IMR-90 (cell line): Measurements from ENCODE around the gene TMEM53. TPM values are rescaled to one million over a fixed set of nuclear protein-coding genes. Genes with fewer than 3 reads are reported as not detected.
A peak's percentile ranks its signal among the peaks of the same experiment; 100 is the strongest.

ENCODE experiments used
- ATAC-seq: fragments of 200-7000 bp; cut with Tn5 transposase; 2 replicates; pipeline ENCODE4 v1.9.1; 2020; ENCODE audit warnings: low read depth, mild to moderate bottlenecking, moderate library complexity
- BruUV-seq: library from RNA; stranded (reverse); fragments of 400-500 nt; replicated peaks from 2 replicates; lab custom pipeline; 2021; lab: Mats Ljungman, UMichigan
- CTCF ChIA-PET: fragments of 300-600 bp; formaldehyde crosslinking; extraction: SDS; loops from one replicate; lab custom pipeline; 2021; ENCODE audit warnings: antibody characterized with exemption; lab: Yijun Ruan, JAX
- POLR2A ChIA-PET: fragments of 300-600 bp; sonication (Branson Sonifier 250); formaldehyde crosslinking; loops from one replicate; lab custom pipeline; 2022; ENCODE audit warnings: antibody characterized with exemption; ENCODE audit not compliant: unreplicated experiment; lab: Charles Lee
- DNase-seq: peaks from one replicate; pipeline ENCODE4 v3.0.0; 2013
- H2AFZ ChIP-seq: replicated peaks from 2 replicates; pipeline ENCODE3; 2013; ENCODE audit warnings: low read length, mild to moderate bottlenecking; ENCODE audit not compliant: poor library complexity
- H2AK5ac ChIP-seq: 2 replicates; pipeline ENCODE4 v1.6.1; 2013; ENCODE audit warnings: low read depth, low read length, inconsistent platforms
- H2AK9ac ChIP-seq: replicated peaks from 2 replicates; pipeline ENCODE3; 2013; ENCODE audit warnings: mild to moderate bottlenecking, low read depth, low read length, moderate library complexity; ENCODE audit not compliant: poor library complexity
- H2BK120ac ChIP-seq: 2 replicates; pipeline ENCODE4 v1.6.1; 2013; ENCODE audit warnings: low read depth, low read length, inconsistent platforms
- H2BK15ac ChIP-seq: 3 replicates; pipeline ENCODE4 v1.6.1; 2013; ENCODE audit warnings: low read depth, low read length, inconsistent platforms
- H2BK20ac ChIP-seq: 2 replicates; pipeline ENCODE4 v1.6.1; 2013; ENCODE audit warnings: low read depth, mild to moderate bottlenecking, inconsistent platforms, low read length, moderate library complexity
- H2BK5ac ChIP-seq: 2 replicates; pipeline ENCODE4 v1.6.1; 2013; ENCODE audit warnings: mild to moderate bottlenecking, low read depth, low read length, inconsistent platforms; ENCODE audit not compliant: poor library complexity, severe bottlenecking
- H3K14ac ChIP-seq: replicated peaks from 2 replicates; pipeline ENCODE4 v1.6.1; 2013; ENCODE audit warnings: low read depth, low read length, inconsistent platforms
- H3K18ac ChIP-seq: 2 replicates; pipeline ENCODE4 v1.6.1; 2013; ENCODE audit warnings: low read depth, low read length, control low read depth
- H3K23ac ChIP-seq: 2 replicates; pipeline ENCODE4 v1.6.1; 2013; ENCODE audit warnings: low read depth, low read length, inconsistent platforms
- H3K27ac ChIP-seq: 2 replicates; pipeline ENCODE4 v1.5.1; 2013; ENCODE audit warnings: mild to moderate bottlenecking, control low read depth, low read length; ENCODE audit not compliant: insufficient read depth
- H3K27me3 ChIP-seq: 2 replicates; pipeline ENCODE4 v1.6.1; 2013; ENCODE audit warnings: low read length; ENCODE audit not compliant: control insufficient read depth, insufficient read depth
- H3K36me3 ChIP-seq: 2 replicates; pipeline ENCODE4 v1.6.1; 2013; ENCODE audit warnings: low read length, mixed read lengths; ENCODE audit not compliant: control insufficient read depth, insufficient read depth
- H3K4ac ChIP-seq: 2 replicates; pipeline ENCODE4 v1.6.1; 2013; ENCODE audit warnings: low read depth, low read length, inconsistent platforms
- H3K4me1 ChIP-seq: 2 replicates; pipeline ENCODE4 v1.6.1; 2013; ENCODE audit warnings: low read length, mixed read lengths; ENCODE audit not compliant: control insufficient read depth, insufficient read depth
- H3K4me2 ChIP-seq: 2 replicates; pipeline ENCODE4 v1.6.1; 2013; ENCODE audit warnings: low read depth, mild to moderate bottlenecking, control low read depth, low read length, moderate library complexity
- H3K4me3 ChIP-seq: 2 replicates; pipeline ENCODE4 v1.5.1; 2013; ENCODE audit warnings: low read depth, mild to moderate bottlenecking, control low read depth, low read length, moderate library complexity; ENCODE audit not compliant: insufficient read depth
- H3K56ac ChIP-seq: 2 replicates; pipeline ENCODE4 v1.6.1; 2013; ENCODE audit warnings: low read length, inconsistent platforms; ENCODE audit not compliant: insufficient read depth; ENCODE audit errors: extremely low read depth
- H3K79me1 ChIP-seq, 2 experiments: 2 replicates each; pipeline ENCODE4 v1.6.1; 2013; ENCODE audit warnings: low read length in 2 of 2, inconsistent platforms in 1 of 2, low read depth in 1 of 2
- H3K9ac ChIP-seq: 2 replicates; pipeline ENCODE4 v1.6.1; 2013; ENCODE audit warnings: low read depth, low read length, control low read depth
- H3K9me1 ChIP-seq: 2 replicates; pipeline ENCODE4 v1.6.1; 2013; ENCODE audit warnings: low read length, inconsistent platforms; ENCODE audit not compliant: insufficient read depth
- H3K9me3 ChIP-seq: 2 replicates; pipeline ENCODE4 v1.6.1; 2013; ENCODE audit warnings: low read length; ENCODE audit not compliant: control insufficient read depth, insufficient read depth
- H4K20me1 ChIP-seq: 2 replicates; pipeline ENCODE4 v1.6.1; 2013; ENCODE audit warnings: low read length, inconsistent platforms; ENCODE audit not compliant: insufficient read depth
- H4K5ac ChIP-seq: 2 replicates; pipeline ENCODE4 v1.6.1; 2013; ENCODE audit warnings: mild to moderate bottlenecking, low read depth, low read length, control low read depth
- H4K8ac ChIP-seq, 2 experiments: 2 replicates each; pipeline ENCODE4 v1.6.1; 2013; ENCODE audit warnings: low read depth in 2 of 2, low read length in 2 of 2, control low read depth in 1 of 2, inconsistent platforms in 1 of 2
- H4K91ac ChIP-seq: 2 replicates; pipeline ENCODE4 v1.6.1; 2013; ENCODE audit warnings: low read depth, low read length, inconsistent platforms; ENCODE audit not compliant: insufficient read depth
- BHLHE40 ChIP-seq: fragments of 150-350 bp; IDR thresholded peaks from 2 replicates; pipeline ENCODE4 v1.6.1; 2016; ENCODE audit warnings: mild to moderate bottlenecking, low read depth, low read length
- CEBPB ChIP-seq: IDR thresholded peaks from 2 replicates; pipeline ENCODE4 v1.6.1; 2012; ENCODE audit warnings: low read depth, low read length, improper control_type of control experiment
- CHD1 ChIP-seq: IDR thresholded peaks from 2 replicates; pipeline ENCODE4 v1.6.1; 2012; ENCODE audit warnings: low read depth, low read length, improper control_type of control experiment
- FOS ChIP-seq: fragments of 150-350 bp; IDR thresholded peaks from 2 replicates; pipeline ENCODE4 v1.6.1; 2016; ENCODE audit warnings: low read depth, low read length
- MAFK ChIP-seq: IDR thresholded peaks from 2 replicates; pipeline ENCODE4 v1.6.1; 2012; ENCODE audit warnings: low read depth, low read length, improper control_type of control experiment
- MAZ ChIP-seq: IDR thresholded peaks from 2 replicates; pipeline ENCODE4 v1.6.1; 2012; ENCODE audit warnings: low read depth, mild to moderate bottlenecking, low read length, improper control_type of control experiment, moderate library complexity, borderline replicate concordance
- MXI1 ChIP-seq: IDR thresholded peaks from 2 replicates; pipeline ENCODE4 v1.6.1; 2012; ENCODE audit warnings: low read depth, mild to moderate bottlenecking, low read length, moderate library complexity, borderline replicate concordance
- NFE2L2 ChIP-seq: fragments of 150-350 bp; IDR thresholded peaks from 2 replicates; pipeline ENCODE4 v1.6.1; 2016; ENCODE audit warnings: low read depth, mild to moderate bottlenecking, low read length
- POLR2A ChIP-seq: IDR thresholded peaks from 2 replicates; pipeline ENCODE4 v1.6.1; 2012; ENCODE audit warnings: mild to moderate bottlenecking, low read depth, low read length
- RAD21 ChIP-seq: IDR thresholded peaks from 2 replicates; pipeline ENCODE4 v1.6.1; 2012; ENCODE audit warnings: low read length, improper control_type of control experiment
- RCOR1 ChIP-seq: IDR thresholded peaks from 2 replicates; pipeline ENCODE4 v1.6.1; 2012; ENCODE audit warnings: mild to moderate bottlenecking, low read length, improper control_type of control experiment; ENCODE audit not compliant: insufficient replicate concordance
- RFX5 ChIP-seq: IDR thresholded peaks from 2 replicates; pipeline ENCODE4 v1.8.0; 2012; ENCODE audit warnings: low read depth, mild to moderate bottlenecking, low read length, moderate library complexity
- SMC3 ChIP-seq: fragments of 150-350 bp; IDR thresholded peaks from 2 replicates; pipeline ENCODE4 v1.6.1; 2016; ENCODE audit warnings: low read depth, mild to moderate bottlenecking, antibody characterized with exemption, low read length, moderate library complexity
- WGBS, 2 experiments: methylation state at CpG; one replicate each; pipeline versions ENCODE4 v1.1.5 to v1.1.7; 2013; ENCODE audit warnings: missing lambda C conversion rate in 2 of 2; ENCODE audit not compliant: insufficient read length in 1 of 2; ENCODE audit errors: extremely low coverage in 2 of 2; 5-methylcytosine and 5-hydroxymethylcytosine counted together
- dilution Hi-C: fragments of 300-500 bp; cut with HindIII; formaldehyde crosslinking; loops from one replicate; pipeline ENCODE4 v1.14.3; 2018; ENCODE audit warnings: low sequenced_read_pairs; ENCODE audit not compliant: unreplicated experiment
- in situ Hi-C: fragments of 300-500 bp; cut with MboI; formaldehyde crosslinking; loops from 3 replicates; pipeline ENCODE4 v1.14.3; 2019; ENCODE audit warnings: low sequenced_read_pairs, inconsistent platforms, mixed read lengths
- intact Hi-C: fragments of 100-400 bp; cut with micrococcal nuclease; formaldehyde crosslinking; loops from 2 replicates; pipeline ENCODE4 v1.10.0; 2022
- polyA plus RNA-seq, 3 experiments: library from polyadenylated mRNA; depleted of rRNA; stranded (reverse); fragments of >200 nt; gene quantifications; 2 replicates each; pipeline ENCODE4 v1.2.3, GENCODE V29; 2012; ENCODE audit warnings: low replicate concordance in 1 of 3
- total RNA-seq: library from RNA; depleted of rRNA; stranded (reverse); fragments of >200 nt; gene quantifications from 2 replicates; pipeline ENCODE4 v1.2.3, GENCODE V29; 2012
- TF ChIP-seq, protein P1 (sequence below): conservative IDR thresholded peaks from 2 replicates; pipeline ENCODE4 v1.5.1; 2012; ENCODE audit warnings: mild to moderate bottlenecking, low read depth, low read length, improper control_type of control experiment
- TF ChIP-seq, protein P2 (sequence below): fragments of 150-350 bp; IDR thresholded peaks from 2 replicates; pipeline ENCODE4 v1.6.1; 2017; ENCODE audit warnings: mild to moderate bottlenecking, antibody characterized with exemption, low read length, low read depth
- TF ChIP-seq, protein P3 (sequence below): fragments of 150-350 bp; IDR thresholded peaks from 2 replicates; pipeline ENCODE4 v1.6.1; 2016; ENCODE audit warnings: low read depth, mild to moderate bottlenecking, low read length, moderate library complexity, borderline replicate concordance

TMEM53 gene
- total and polyA plus RNA-seq, 2 of the 4 experiments (the other 2 are of a cell fraction): 2.7 to 6.3 TPM

DNA sequence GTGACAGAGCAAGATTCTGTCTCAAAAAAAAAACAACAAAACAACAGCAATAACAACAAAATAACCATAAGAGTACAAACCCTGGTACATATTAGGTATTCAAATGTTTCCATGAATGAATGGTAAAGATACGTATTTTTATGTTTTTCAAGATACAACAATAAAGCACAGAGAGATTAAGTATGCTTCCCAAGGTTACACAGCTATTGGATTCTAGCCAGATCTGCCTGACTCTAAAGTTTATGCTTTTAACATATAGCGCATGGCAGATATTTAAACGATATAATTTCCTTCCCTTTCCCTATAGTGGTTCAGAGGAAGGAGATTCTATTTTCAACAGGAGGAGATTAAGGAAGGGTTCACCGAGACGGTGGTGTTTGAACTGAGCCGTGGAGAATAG, 31.2 kb upstream of the TMEM53 start:
- Histone ChIP-seq H3K4me3 (no peak overlapping the region), H4K91ac (no peak overlapping the region), H3K36me3 (no peaks in the 10 kb centered on the region), H3K9ac (no peak overlapping the region), H2AK9ac (peak overlapping the region; percentile 15), H2BK20ac (no peak overlapping the region), H3K27ac (no peak overlapping the region), H3K18ac (no peak overlapping the region), H2BK15ac (no peak overlapping the region), H3K9me1 (peaks cover 17% of the 10 kb centered on the region), H2AFZ (peak overlapping the region; percentile 63), H3K23ac (no peak overlapping the region), H3K56ac (no peak overlapping the region), H3K27me3 (no peaks in the 10 kb centered on the region), H3K4me1 (peaks cover 8% of the 10 kb centered on the region), H3K14ac (no peak overlapping the region), H4K20me1 (no peaks in the 10 kb centered on the region), H3K4ac (no peak overlapping the region), H3K4me2 (no peak overlapping the region), H3K79me1 (no peaks in the 10 kb centered on the region), H2AK5ac (no peak overlapping the region), H4K5ac (no peak overlapping the region), H4K8ac (no peak overlapping the region), H2BK5ac (no peak overlapping the region), H3K9me3 (no peaks in the 10 kb centered on the region), H2BK120ac (no peak overlapping the region)
- ATAC-seq (no peak), DNase-seq (no peak)
- WGBS, 2 experiments: 87 to 100% methylated on average over 1 to 3 of the region's 6 CpGs
- in situ Hi-C loops: no loop called here
- intact Hi-C loops: no loop called here
- TF ChIP-seq RCOR1 (no peak), CHD1 (no peak), NFE2L2 (no peak), RFX5 (no peak), RAD21 (no peak), BHLHE40 (no peak), FOS (no peak), MXI1 (no peak), CEBPB (no peak), POLR2A (no peak), MAZ (no peak), MAFK (no peak), SMC3 (no peak)
- TF ChIP-seq, protein P1, sequence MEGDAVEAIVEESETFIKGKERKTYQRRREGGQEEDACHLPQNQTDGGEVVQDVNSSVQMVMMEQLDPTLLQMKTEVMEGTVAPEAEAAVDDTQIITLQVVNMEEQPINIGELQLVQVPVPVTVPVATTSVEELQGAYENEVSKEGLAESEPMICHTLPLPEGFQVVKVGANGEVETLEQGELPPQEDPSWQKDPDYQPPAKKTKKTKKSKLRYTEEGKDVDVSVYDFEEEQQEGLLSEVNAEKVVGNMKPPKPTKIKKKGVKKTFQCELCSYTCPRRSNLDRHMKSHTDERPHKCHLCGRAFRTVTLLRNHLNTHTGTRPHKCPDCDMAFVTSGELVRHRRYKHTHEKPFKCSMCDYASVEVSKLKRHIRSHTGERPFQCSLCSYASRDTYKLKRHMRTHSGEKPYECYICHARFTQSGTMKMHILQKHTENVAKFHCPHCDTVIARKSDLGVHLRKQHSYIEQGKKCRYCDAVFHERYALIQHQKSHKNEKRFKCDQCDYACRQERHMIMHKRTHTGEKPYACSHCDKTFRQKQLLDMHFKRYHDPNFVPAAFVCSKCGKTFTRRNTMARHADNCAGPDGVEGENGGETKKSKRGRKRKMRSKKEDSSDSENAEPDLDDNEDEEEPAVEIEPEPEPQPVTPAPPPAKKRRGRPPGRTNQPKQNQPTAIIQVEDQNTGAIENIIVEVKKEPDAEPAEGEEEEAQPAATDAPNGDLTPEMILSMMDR: no peak
- TF ChIP-seq, protein P2, sequence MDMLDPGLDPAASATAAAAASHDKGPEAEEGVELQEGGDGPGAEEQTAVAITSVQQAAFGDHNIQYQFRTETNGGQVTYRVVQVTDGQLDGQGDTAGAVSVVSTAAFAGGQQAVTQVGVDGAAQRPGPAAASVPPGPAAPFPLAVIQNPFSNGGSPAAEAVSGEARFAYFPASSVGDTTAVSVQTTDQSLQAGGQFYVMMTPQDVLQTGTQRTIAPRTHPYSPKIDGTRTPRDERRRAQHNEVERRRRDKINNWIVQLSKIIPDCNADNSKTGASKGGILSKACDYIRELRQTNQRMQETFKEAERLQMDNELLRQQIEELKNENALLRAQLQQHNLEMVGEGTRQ: no peak
- TF ChIP-seq, protein P3, sequence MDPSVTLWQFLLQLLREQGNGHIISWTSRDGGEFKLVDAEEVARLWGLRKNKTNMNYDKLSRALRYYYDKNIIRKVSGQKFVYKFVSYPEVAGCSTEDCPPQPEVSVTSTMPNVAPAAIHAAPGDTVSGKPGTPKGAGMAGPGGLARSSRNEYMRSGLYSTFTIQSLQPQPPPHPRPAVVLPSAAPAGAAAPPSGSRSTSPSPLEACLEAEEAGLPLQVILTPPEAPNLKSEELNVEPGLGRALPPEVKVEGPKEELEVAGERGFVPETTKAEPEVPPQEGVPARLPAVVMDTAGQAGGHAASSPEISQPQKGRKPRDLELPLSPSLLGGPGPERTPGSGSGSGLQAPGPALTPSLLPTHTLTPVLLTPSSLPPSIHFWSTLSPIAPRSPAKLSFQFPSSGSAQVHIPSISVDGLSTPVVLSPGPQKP: no peak
- dilution Hi-C loops: no loop called here
- ChIA-PET CTCF (no interaction called here), POLR2A (no interaction called here)
- no TSS peak for BruUV-seq
